PC-9 (cell line): ENCODE results near the gene RUNDC3A.

ENCODE experiments used
- EZH2 ChIP-seq: fragments of 200-600 bp; sonication (generic); IDR thresholded peaks from 2 replicates; pipeline ENCODE4 v1.8.0; 2017; ENCODE audit warnings: antibody characterized with exemption, low read depth
- TF ChIP-seq, protein P1 (sequence below): fragments of 200-600 bp; sonication (generic); conservative IDR thresholded peaks from 2 replicates; pipeline ENCODE4 v1.6.1; 2017; ENCODE audit warnings: mixed run types, antibody characterized with exemption, mild to moderate bottlenecking, moderate library complexity

DNA sequence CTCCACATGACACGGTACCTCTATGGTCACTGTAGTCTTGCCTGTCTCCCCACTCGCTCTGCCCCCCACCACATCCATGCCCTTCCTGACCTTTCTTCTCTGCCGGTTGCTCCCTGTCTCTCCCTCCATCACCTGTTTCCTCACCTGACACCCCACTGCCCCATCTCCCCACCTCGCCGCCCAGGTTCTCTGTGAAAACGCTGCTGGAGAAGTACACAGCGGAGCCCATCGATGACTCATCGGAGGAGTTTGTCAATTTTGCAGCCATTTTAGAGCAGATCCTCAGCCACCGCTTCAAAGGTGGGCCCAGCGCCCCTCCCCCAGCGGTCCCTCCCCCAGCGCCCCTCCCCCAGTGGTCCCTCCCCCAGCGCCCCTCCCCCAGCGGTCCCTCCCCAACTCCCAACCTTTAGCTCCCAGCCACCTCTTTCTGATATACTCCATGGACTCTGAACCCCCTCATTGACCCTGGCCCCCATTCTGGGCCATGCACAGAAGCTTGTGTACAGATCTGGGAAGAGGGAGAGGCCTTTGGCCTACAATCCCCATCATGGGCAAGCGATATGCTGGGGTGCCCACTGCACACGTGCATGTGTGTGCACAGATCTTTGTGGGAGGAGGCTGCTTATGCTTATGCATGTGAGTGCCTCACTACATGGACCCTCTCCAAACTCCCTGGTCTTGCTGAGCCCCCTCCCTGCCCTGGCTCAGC is 4.1 kb downstream of the RUNDC3A start:
- TF ChIP-seq, protein P1, sequence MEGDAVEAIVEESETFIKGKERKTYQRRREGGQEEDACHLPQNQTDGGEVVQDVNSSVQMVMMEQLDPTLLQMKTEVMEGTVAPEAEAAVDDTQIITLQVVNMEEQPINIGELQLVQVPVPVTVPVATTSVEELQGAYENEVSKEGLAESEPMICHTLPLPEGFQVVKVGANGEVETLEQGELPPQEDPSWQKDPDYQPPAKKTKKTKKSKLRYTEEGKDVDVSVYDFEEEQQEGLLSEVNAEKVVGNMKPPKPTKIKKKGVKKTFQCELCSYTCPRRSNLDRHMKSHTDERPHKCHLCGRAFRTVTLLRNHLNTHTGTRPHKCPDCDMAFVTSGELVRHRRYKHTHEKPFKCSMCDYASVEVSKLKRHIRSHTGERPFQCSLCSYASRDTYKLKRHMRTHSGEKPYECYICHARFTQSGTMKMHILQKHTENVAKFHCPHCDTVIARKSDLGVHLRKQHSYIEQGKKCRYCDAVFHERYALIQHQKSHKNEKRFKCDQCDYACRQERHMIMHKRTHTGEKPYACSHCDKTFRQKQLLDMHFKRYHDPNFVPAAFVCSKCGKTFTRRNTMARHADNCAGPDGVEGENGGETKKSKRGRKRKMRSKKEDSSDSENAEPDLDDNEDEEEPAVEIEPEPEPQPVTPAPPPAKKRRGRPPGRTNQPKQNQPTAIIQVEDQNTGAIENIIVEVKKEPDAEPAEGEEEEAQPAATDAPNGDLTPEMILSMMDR: no peak
- TF ChIP-seq EZH2: no peak
